HG03066 (cell line): ENCODE measurements around the gene TAS2R42.

Source experiments
- ATAC-seq: cut with Tn5 transposase; IDR thresholded peaks from one replicate; pipeline ENCODE4 v1.9.1; 2021; ENCODE audit warnings: low read depth; ENCODE audit not compliant: unreplicated experiment

The TAS2R42 gene

DNA sequence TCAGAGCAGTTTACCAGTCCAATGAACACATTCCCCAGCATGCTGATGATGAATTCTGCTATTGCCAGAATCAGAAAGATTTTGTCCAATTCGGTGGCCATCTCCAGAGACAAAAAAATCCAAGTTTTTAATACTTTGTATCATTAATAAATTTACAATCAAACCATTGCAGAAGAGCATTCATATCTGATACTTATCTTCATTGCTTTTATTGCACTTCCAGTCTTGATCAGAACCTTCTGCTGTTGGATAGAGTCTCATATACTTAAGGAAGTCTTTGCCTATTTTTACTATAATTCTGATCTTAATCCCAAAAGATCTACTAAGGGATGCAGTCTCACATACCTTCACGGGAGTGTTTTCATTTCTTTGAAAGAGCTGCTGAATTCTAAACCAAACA lies at the start of gene TAS2R42:
Gene TAS2R42, minus strand, starts transcription at position 101 of the 400 bp plus-strand sequence. Its CDS starts 0 bp downstream, at position 101.
- no peak for ATAC-seq

- no peak for ATAC-seq
These were observed 46.8 kb upstream of the TAS2R42 start for GRCh38 chr12:11233532-11233931.

DNA sequence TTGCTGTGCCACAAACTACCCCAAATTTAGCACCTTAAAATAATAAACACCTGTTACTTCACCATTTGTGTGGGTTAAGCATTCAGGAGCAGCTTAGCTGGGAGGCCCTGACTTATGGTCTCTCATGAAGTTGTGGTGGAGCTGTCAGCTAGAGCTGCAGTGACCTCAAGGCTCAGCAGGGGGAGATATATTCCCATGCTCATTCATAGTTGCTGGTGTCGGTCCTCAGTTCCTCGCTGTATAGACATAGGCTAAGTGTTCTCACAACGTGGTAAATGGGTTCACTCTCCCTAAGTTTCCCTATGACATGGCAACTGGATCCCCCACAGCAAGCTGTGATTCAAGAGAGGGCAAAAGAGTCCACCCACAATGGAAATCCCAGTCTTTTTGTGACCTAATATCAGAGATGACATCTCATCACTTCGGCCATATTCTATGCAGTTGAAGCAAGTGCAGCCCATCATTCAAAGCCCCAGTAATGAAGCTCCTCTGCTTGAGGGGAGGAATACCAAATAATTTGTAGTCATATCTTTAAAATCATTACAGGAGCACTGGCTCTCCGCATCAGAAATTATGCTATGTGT lies 41.7 kb upstream of the TAS2R42 start:
- ATAC-seq: no peak

GRCh38 chr12:11227373-11227772 lies 40.6 kb upstream of the TAS2R42 start:
- no peak for ATAC-seq

DNA sequence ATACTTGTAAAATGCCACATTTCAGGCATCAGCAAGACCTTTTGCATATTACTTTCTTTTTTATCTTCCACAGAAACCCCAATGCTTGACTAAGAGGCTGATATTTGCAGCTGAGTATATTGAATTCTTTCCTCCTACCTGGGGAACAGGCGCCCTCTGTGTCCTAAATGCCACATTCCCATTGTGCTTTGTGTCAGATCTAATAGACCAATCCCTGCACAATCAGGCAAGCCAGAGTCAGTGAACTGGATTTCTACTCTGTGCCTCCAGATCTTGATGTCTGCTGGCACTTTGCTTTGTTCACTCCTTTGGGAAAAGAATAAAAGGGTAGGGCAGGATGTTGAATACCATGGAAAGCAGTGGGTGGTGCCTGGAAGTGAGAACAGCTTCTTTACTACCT lies 22.4 kb upstream of the TAS2R42 start:
- no peak for ATAC-seq

- no peak for ATAC-seq
These were observed 17.4 kb upstream of the TAS2R42 start for GRCh38 chr12:11204173-11204572.

GRCh38 chr12:11202811-11203210 lies 16.1 kb upstream of the TAS2R42 start:
- ATAC-seq: no peak

DNA sequence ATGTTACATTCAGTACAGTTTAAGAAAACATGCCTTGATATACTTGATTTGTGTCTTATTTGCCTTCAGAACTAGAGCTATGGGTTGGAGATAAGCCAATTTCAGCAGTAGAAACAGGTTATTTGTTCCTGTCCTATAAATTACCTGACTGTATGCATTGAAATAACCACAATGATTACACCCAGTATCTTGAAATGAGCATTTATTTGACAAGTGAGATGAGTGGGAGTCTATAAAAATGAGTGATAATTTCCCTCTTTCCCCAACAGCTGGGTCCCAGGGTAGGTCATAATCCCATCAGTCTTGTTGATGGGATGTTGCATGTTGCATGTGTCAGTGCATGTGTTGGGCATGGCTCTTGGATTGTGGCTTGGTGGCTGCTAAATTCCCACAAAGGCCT lies 3.7 kb downstream of the TAS2R42 start:
- no peak for ATAC-seq

- no peak for ATAC-seq
These were observed 4.2 kb downstream of the TAS2R42 start for GRCh38 chr12:11182529-11182928.

DNA sequence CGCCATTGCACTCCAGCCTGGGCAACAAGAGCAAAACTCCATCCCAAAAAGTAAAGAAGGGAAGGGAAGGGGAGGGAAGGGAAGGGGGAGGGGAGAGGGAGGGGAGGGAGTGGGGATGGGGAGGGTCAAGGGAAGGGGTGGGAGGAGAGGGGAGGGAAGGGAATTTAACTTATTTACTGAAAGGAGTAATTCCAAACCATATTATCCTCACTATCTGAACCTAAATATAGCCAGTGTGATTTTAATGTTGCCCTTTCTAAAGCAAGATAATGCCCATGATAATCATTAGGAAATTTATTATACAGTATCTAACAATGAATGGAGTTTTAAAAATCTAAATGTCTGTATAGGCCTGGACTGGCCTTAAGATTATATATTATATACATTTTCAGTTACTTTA lies 8.5 kb downstream of the TAS2R42 start:
- no peak for ATAC-seq

DNA sequence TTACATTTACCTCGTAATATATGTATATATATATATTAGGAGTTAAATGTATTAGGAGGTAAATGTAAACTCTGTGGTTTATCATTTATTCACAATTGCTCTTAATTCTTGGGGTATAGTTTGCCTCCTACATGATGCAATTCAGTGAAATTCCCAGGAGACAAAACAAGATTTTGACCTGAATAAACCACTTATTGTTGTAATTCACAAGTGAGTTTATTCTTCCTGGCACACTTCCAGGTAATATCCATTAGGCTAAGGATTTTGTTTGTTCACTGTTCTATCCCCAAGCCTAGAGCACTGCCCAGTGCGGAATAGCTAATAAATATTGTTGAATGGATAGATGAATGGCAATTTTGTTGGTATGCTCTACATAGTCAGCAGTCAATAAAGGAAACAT lies 12.7 kb downstream of the TAS2R42 start:
- ATAC-seq: no peak

DNA sequence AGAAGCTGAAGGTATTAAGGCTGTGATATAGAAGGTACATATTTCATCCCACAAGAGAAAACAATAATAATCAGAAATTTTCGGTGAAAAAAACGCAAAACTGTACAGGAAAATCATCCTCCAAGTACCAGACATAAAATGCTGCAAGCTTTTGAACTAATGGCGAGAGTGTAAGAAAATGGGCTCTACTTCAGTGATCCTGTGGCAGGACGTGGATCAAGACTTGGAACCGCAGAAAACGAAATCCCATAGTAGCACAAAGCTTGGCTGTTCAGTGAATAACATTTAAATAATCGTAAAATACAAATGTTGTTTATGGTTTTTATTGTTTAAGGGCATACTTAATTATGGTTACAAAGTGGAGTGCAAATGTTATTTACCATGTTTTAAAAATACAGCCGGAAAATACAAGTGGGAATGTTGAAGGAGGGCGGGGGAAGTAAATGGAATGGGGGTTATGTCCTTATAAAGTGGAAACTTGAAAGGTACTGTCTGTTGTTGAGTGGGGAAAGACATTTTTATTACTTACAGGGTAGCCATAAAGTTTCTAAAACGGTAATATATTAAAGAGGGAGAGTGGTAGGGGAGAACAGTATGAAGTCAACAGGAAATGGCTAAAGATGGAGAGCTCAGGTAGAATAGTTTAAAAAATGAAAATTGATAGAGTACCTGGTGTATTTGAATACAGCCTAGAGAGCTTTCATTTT lies 14.6 kb downstream of the TAS2R42 start:
- no peak for ATAC-seq

DNA sequence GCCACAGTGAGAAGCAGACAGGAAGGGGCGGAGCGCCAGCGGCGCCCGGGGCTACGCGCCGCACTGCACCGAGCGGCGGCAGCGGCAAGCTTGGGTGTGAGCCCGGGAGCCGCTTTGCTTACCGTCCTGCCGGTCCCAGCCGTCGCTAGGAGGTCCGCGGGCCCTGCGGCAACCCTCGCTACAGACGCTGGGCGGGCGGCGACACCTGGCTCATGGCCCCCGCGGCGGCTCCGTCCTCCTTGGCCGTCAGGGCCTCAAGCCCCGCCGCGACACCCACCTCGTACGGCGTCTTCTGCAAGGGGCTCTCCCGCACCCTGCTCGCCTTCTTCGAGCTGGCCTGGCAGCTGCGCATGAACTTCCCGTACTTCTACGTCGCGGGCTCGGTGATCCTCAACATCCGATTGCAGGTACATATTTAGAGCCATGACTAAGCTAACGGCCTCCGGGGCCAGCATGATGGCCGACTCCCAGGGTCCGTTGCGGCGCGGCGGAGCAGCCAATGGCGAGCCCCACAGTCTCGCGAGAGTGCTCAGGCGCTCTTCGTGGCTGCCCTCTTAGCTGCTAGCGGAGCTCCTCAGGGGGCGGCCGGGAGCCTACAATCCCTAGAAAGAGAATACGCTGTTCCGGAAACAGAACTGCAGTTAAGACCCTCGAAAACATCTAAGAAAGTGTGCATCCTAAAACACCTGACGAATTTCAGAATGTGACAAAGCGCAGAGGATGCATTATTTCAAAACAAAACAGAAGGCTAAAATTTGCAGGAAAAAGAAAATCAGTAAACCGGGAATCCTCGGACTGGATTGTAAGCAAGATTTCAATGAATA lies 15.4 kb downstream of the TAS2R42 start, which contains the start of gene SMIM10L1:
Gene SMIM10L1, plus strand, starts transcription at position 50 of the 824 bp plus-strand sequence. Its CDS starts 163 bp downstream, at position 213.
- peak; percentile 95 for ATAC-seq

GRCh38 chr12:11170810-11171144 lies 16.0 kb downstream of the TAS2R42 start:
- no peak for ATAC-seq

GRCh38 chr12:11166300-11166699 lies 20.4 kb downstream of the TAS2R42 start:
- no peak for ATAC-seq

DNA sequence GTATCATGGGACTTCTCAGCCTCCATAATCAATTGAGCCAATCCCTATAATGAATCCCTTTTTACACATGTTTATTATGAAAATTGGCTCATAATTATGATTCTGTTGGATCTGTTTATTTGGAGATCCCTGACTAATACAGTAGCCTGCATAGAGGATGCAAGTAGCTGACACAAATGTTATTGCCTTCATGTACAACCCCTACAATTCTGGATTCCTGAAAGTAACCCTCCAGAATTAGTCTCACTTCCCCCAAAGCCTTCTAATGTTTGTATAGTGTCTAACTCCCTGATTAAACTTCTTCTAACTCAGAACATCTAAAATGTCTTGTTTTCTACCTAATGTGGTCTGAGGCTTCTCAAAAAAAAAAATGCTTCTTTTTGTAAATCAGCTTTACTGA lies 22.4 kb downstream of the TAS2R42 start:
- ATAC-seq: no peak

- ATAC-seq: no peak
These were observed 24.2 kb downstream of the TAS2R42 start for GRCh38 chr12:11162502-11162901.

GRCh38 chr12:11158885-11159444 lies 27.8 kb downstream of the TAS2R42 start:
- no peak for ATAC-seq

DNA sequence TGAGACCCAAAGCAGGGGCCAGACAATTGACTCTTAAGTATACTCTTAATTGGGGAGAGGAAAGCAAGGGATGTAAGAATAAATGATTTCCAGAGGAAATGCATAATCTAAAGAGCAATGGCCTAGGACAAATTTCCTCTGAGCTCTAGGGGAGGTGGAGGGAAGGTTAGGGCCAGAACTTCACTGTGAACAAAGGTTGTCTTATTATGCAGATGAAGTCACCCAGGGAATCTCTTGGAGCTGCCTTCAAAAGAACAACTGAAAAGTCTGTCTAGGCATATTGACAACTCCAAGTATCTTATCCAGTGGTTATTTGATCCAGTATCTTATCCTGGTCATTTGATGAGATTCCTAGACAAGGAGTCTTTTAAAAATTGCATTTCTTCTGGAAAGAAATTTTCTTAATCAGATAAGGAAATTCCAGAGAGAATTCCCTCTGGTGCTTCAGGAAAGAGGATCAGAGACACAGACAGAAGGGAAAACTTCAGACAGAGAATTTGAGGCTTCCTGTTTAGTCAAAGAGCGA lies 32.3 kb downstream of the TAS2R42 start:
- no peak for ATAC-seq

DNA sequence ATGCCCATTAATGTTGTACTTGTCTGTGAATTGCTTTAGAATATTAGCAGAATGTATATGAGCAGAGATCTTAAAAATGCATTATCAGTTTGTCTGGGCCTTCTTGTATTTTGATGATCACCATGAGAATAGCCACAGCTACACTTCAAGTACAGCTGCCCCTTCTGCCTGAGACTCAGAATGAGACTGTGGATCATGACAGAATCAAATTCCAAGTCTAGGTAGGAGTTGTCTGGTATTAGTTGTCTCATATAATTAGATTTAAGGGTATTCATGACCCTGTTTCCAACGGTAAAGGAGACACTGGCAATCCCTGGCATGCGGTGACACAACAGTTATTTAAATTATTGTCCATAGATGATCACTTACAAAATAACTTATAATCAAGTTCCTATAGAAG lies 34.0 kb downstream of the TAS2R42 start:
- ATAC-seq: no peak

DNA sequence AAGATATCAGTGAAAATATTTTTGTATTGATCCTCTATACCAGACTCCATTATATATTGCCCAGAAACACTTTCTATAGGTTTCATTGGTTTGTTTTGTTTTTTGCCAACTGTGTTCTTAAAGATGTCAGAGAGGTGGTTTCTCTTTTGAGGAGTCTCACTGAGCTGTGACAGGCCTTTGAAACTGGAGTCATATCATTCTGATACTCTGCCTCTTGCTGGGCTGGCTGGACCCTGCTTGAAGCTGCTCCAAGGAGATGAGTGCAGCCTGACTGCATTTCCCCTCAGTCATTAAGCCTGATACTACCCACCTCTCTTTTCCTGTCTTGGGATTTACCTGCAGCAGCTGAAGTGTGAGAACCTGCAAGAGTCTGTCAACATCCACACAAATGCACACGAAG lies 35.9 kb downstream of the TAS2R42 start:
- no peak for ATAC-seq
